Stimulated activated CD4-positive, alpha-beta T cell treated with anti-CD3 and anti-CD28 coated beads, TNF-alpha, amount 100 ng/mL, for 48 hours (primary cell): Measurements from ENCODE around the gene URI1.
"Not testable (repeated sequence)": the region's sequence is repeated elsewhere in the genome, so short reads cannot be mapped to it uniquely, and the experiment has no call there.

Experiments used
- DNase-seq, 3 donors: peaks; one replicate each; pipeline ENCODE4 v3.0.0-alpha.2; 2020; ENCODE audit warnings: low read depth in 3 of 3

The URI1 gene

GRCh38 chr19:30024091-30024490 lies 82.1 kb downstream of the URI1 start:
- DNase-seq, result no peak

GRCh38 chr19:30026933-30027332 lies 84.9 kb downstream of the URI1 start:
- DNase-seq, result no peak

- DNase-seq, result no peak
Measured at GRCh38 chr19:30028118-30028991, 86.3 kb downstream of the URI1 start.

GRCh38 chr19:30028992-30029343 lies 86.9 kb downstream of the URI1 start:
- no peak for DNase-seq

- DNase-seq, result no peak
Measured at GRCh38 chr19:30029721-30030510, 87.9 kb downstream of the URI1 start.

GRCh38 chr19:30034321-30034720 lies 92.3 kb downstream of the URI1 start:
- DNase-seq, result no peak

- DNase-seq, result no peak
Measured at GRCh38 chr19:30036154-30037129, 94.4 kb downstream of the URI1 start.

- no peak for DNase-seq
Measured at GRCh38 chr19:30037835-30038234, 95.8 kb downstream of the URI1 start.

- not testable (repeated sequence) for DNase-seq
Measured at GRCh38 chr19:30041931-30042330, 99.9 kb downstream of the URI1 start.

- not testable (repeated sequence) for DNase-seq
Measured at GRCh38 chr19:30043008-30043407, 101.0 kb downstream of the URI1 start.

GRCh38 chr19:30044273-30045248 lies 102.5 kb downstream of the URI1 start:
- DNase-seq, result no peak

- DNase-seq, result no peak
Measured at GRCh38 chr19:30046522-30046921, 104.5 kb downstream of the URI1 start.

GRCh38 chr19:30047432-30047831 lies 105.4 kb downstream of the URI1 start:
- DNase-seq, result no peak

GRCh38 chr19:30049226-30049625 lies 107.2 kb downstream of the URI1 start:
- DNase-seq, result no peak

GRCh38 chr19:30049846-30050667 lies 108.0 kb downstream of the URI1 start:
- no peak for DNase-seq

GRCh38 chr19:30052122-30053075 lies 110.4 kb downstream of the URI1 start:
- DNase-seq, result no peak

- DNase-seq, result no peak
Measured at GRCh38 chr19:30053558-30053957, 111.5 kb downstream of the URI1 start.

GRCh38 chr19:30054210-30054609 lies 112.2 kb downstream of the URI1 start:
- DNase-seq, result no peak

GRCh38 chr19:30056580-30056979 lies 114.5 kb downstream of the URI1 start:
- no peak for DNase-seq
